Nephron (organoid): ENCODE data around the gene AATF.
A peak's percentile ranks its signal among the peaks of the same experiment; 100 is the strongest.

Source experiments
- H3K27ac Mint-ChIP-seq, 3 experiments: 2 replicates each; pipeline ENCODE4 v1.8.0; 2020; ENCODE audit warnings: mixed read lengths in 3 of 3, mild to moderate bottlenecking in 2 of 3, moderate library complexity in 1 of 3
- H3K27me3 Mint-ChIP-seq: 2 replicates; pipeline ENCODE4 v1.8.0; 2021; ENCODE audit warnings: low read depth, mild to moderate bottlenecking, moderate library complexity, mixed read lengths
- H3K36me3 Mint-ChIP-seq: 2 replicates; pipeline ENCODE4 v1.8.0; 2020; ENCODE audit warnings: low read depth, mixed read lengths
- H3K4me1 Mint-ChIP-seq: 2 replicates; pipeline ENCODE4 v1.8.0; 2020; ENCODE audit warnings: mixed read lengths
- H3K4me3 Mint-ChIP-seq, 3 experiments: 2 replicates each; pipeline ENCODE4 v1.8.0; 2020; ENCODE audit warnings: mild to moderate bottlenecking in 3 of 3, mixed read lengths in 3 of 3, moderate library complexity in 2 of 3
- H3K9me3 Mint-ChIP-seq: 2 replicates; pipeline ENCODE4 v1.8.0; 2020; ENCODE audit warnings: mixed read lengths
- CTCF ChIP-seq, 3 experiments: fragments of 200-600 bp; sonication (generic); IDR thresholded peaks; one replicate each; pipeline ENCODE4 v1.5.0; 2021; ENCODE audit warnings: antibody characterized with exemption in 3 of 3; ENCODE audit not compliant: unreplicated experiment in 3 of 3

AATF gene

GRCh38 chr17:36975922-36976515 is 27.3 kb downstream of the AATF start:
- no peaks in the 10 kb centered on the region for H3K27me3 Mint-ChIP-seq
- H3K27ac Mint-ChIP-seq: no peak overlapping the region
- H3K36me3 Mint-ChIP-seq: peaks cover under 1% of the 10 kb centered on the region
- TF ChIP-seq CTCF (IDR thresholded peaks at IDR 0.05; ENCODE audit: unreplicated experiment in 3 of 3): no peak
- peaks cover 46% of the 10 kb centered on the region for H3K4me1 Mint-ChIP-seq
- H3K9me3 Mint-ChIP-seq: no peaks in the 10 kb centered on the region
- H3K4me3 Mint-ChIP-seq: no peak overlapping the region

GRCh38 chr17:36977066-36977465 is 28.3 kb downstream of the AATF start:
- H3K36me3 Mint-ChIP-seq: peaks cover 8% of the 10 kb centered on the region
- no peak for TF ChIP-seq CTCF (IDR thresholded peaks at IDR 0.05; ENCODE audit: unreplicated experiment in 3 of 3)
- peaks cover 45% of the 10 kb centered on the region for H3K4me1 Mint-ChIP-seq
- no peaks in the 10 kb centered on the region for H3K9me3 Mint-ChIP-seq
- no peaks in the 10 kb centered on the region for H3K27me3 Mint-ChIP-seq
- H3K4me3 Mint-ChIP-seq: no peak overlapping the region
- H3K27ac Mint-ChIP-seq: no peak overlapping the region

GRCh38 chr17:36977568-36977967 is 28.8 kb downstream of the AATF start:
- no peak overlapping the region for H3K4me3 Mint-ChIP-seq
- H3K36me3 Mint-ChIP-seq: peaks cover 8% of the 10 kb centered on the region

DNA sequence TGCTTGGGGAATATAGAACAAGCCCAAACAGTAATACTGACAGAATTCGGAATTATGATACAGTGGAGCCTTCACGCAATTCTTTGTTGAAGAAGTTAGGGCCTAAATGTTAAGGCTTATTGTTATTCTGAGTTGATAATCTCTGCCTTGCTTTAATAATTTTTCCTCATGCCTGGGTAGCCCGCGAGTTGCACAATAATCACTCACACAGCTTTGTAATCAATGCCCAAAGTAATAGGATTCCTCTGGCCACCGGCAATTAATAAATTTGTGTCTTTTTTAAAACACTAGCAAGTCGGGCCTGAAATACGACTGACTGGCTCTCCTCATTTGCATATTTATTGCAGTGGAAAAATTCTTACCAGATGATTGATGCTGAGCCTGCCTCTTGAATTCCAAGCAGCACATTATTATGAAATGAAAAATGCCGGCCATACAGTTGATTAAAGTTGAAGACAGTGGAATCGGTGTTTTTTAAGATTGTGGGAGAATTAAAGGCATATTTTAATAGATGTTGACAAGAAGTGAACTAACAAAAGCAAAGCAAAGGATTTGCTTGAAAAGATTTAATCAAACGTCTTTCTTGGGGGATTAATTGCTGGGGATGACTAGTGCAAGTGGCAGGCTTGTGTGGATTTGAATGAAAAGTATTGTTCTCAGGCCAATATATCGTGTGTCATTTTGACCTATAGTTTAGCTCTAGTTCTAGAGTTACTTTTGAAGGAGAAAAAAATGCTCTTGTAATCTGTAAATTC is 30.2 kb downstream of the AATF start:
- Mint-ChIP-seq H3K27ac (peak overlapping the region in 2 of 3 experiments; percentile 8 to 61), H3K27me3 (no peaks in the 10 kb centered on the region), H3K4me1 (peaks cover 33% of the 10 kb centered on the region), H3K4me3 (no peak overlapping the region), H3K9me3 (no peaks in the 10 kb centered on the region), H3K36me3 (peaks cover 10% of the 10 kb centered on the region)
- TF ChIP-seq CTCF (IDR thresholded peaks at IDR 0.05; ENCODE audit: unreplicated experiment in 3 of 3): no peak

More at GRCh38 chr17:36977568-36977967, 28.8 kb downstream of the AATF start:
- Mint-ChIP-seq H3K27ac (no peak overlapping the region), H3K9me3 (no peaks in the 10 kb centered on the region), H3K4me1 (peaks cover 40% of the 10 kb centered on the region), H3K27me3 (no peaks in the 10 kb centered on the region)
- no peak for TF ChIP-seq CTCF (IDR thresholded peaks at IDR 0.05; ENCODE audit: unreplicated experiment in 3 of 3)

- no peak for TF ChIP-seq CTCF (IDR thresholded peaks at IDR 0.05; ENCODE audit: unreplicated experiment in 3 of 3)
- Mint-ChIP-seq H3K36me3 (peaks cover 15% of the 10 kb centered on the region), H3K4me1 (peaks cover 33% of the 10 kb centered on the region), H3K9me3 (no peaks in the 10 kb centered on the region), H3K27ac (peak overlapping the region in 1 of 3 experiments; percentile 61), H3K4me3 (no peak overlapping the region), H3K27me3 (no peaks in the 10 kb centered on the region)
Observed at GRCh38 chr17:36979565-36979941, 30.8 kb downstream of the AATF start.
